Measurements from ENCODE around the gene TRIM58.

The TRIM58 gene

DNA sequence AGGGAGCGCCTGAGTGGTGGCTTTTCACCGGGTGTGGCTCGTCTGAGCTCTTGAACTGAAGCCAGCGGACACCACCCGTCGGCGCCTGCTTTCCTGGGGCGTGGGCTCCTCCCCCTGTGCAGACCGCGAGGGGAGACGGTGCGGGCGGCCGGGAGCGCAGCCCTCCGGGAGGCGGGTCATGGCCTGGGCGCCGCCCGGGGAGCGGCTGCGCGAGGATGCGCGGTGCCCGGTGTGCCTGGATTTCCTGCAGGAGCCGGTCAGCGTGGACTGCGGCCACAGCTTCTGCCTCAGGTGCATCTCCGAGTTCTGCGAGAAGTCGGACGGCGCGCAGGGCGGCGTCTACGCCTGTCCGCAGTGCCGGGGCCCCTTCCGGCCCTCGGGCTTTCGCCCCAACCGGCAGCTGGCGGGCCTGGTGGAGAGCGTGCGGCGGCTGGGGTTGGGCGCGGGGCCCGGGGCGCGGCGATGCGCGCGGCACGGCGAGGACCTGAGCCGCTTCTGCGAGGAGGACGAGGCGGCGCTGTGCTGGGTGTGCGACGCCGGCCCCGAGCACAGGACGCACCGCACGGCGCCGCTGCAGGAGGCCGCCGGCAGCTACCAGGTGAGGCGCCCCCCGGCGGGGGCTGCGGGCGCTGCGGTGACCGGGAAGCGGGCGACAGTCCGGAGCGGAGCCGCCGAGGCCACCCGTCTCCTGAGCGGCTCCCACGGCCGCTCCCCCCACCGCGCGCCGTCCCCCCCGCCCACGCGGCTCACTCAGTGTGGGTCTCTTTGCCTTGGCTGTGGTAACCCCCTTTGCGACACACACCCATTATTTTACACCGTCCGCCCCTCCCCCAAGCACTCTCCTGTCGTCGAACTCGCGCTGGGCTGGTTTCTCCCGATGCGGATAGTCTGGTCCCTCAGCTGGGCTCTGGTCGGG, at the start of gene TRIM58:
Gene TRIM58 (plus strand): TSS at position 119 of the 916 bp plus-strand sequence. CDS start 60 bp downstream, at position 179.
- peak; percentile 29 for DNase-seq

GRCh38 chr1:247812637-247813036, 44.4 kb upstream of the TRIM58 start:
- DNase-seq, result no peak

DNA sequence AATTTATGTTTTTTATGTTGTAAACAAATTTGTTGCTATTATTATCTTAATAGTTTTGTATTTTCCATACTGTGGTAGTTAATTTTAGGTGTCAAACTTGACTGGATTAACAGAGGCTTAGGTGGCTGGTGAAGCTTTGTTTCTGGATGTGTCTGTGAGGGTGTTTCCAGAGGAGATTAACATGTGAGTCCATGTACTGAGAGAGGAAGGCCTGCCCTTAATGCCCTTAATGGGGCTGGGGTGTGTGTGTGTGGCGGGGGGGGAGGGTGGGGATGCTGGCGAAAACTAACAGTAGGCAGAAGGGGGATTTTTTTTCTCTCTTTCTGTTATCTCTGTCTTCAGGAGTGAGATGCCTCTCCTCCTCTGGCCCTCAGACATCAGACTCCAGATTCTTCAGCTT, 34.9 kb upstream of the TRIM58 start:
- no peak for DNase-seq

GRCh38 chr1:247824023-247824422, 33.0 kb upstream of the TRIM58 start, which contains the start of gene OR14A16:
OR14A16 (minus strand) TSS chr1:247824119; CDS start chr1:247815729, 8,390 bp downstream.
- no peak for DNase-seq

DNA sequence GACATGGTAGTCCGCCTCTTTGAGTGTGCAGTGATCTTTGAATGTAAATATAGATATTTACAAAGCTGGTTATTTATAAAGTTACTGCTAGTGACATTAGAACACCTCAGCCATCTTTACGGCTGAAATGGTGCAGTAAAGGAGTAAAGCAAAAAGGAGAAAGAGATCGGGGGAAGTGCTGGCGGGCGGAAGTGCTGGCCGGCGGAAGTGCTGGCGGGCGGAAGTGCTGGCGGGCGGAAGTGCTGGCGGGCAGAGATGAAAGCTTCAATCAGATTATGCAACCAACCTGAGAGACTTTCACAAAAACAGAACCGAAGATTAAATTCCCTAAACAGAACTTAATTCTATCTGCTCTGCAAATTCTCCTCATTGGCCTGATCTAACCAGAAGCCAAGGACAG, 31.6 kb upstream of the TRIM58 start:
- no peak for DNase-seq

DNA sequence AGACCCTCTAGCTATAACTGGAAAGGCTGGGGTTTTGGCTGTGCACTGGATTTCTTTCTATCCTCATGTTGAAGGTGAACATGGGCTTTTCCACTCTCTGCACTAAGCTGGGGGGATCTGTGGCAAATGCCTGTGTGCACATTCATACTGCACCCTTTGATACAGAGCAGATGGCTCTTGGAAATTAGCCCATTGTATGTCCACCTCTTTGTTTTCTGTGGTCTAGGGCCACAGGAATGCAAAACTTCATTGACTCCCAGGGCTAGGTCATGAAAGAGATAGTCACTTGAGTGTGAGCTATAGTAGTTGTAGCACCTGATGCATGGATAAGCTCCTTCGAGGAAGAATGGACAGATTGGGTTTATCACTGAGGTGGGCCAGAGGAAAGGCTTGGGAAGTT, 27.3 kb upstream of the TRIM58 start:
- no peak for DNase-seq

- DNase-seq, result no peak
These were observed 23.4 kb upstream of the TRIM58 start for GRCh38 chr1:247833601-247834000.

DNA sequence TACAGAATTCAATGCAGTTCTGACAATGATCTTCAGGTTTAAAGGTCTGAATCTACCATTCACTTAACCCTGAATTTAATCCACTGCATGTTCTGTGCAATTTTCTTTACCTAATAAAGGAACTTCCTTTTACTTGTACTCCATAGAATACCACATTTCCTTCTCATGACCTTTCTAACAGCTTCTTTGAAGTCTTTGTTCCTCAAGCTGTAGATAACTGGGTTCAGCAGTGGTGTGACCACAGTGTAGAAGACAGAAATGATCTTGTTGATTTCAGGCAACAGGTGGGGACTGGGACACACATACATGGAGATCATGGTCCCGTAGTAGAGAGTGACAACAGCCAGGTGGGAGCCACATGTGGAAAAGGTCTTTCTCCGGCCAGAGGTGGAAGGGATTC, 16.2 kb upstream of the TRIM58 start:
- DNase-seq, result no peak

DNA sequence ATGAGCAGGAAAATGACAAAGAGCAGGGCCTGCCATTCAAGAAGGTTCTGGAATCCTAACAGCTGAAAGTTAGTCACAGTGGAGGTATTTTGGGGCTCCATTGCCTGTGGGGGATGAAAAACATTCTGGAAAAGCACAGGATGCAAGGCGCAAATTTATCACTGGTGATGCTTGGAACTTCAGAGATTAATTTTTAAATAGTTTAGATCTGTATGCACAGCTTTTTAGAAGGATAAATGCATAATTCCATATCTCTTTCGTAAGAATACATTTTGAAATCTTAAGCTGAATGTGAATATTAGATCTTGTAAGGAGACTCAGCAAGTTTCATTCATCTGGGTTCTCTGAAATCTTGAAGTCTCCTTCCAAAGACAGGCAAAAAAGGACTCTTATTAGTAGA, 15.2 kb upstream of the TRIM58 start, which contains the start of gene OR11L1:
Gene OR11L1 (minus strand): TSS at position 101 of the 400 bp plus-strand sequence. CDS start 0 bp downstream, at position 101.
- no peak for DNase-seq

GRCh38 chr1:247843411-247843810, 13.6 kb upstream of the TRIM58 start:
- DNase-seq, result no peak

- DNase-seq, result no peak
These were observed 11.8 kb upstream of the TRIM58 start for GRCh38 chr1:247845011-247845692.

GRCh38 chr1:247845693-247846017, 11.3 kb upstream of the TRIM58 start:
- DNase-seq, result no peak

DNA sequence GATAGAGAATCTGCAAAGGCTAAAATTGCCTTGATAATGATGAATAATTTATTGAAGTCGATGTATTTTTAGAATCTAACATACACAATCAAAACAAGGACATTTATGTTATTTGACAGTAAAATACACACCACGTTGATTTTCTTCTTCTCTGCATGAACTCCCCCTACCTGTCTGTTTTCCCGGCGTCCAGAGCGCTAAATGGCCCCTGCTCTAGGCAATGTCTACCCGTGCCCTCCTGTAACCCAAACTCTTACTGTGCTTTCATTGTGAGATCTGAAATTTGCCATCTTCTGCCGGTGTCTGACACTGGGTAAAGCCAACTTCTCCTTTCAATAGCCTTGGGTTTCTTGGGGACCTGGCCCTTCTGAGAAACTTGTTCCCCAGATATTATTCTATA, 8.6 kb upstream of the TRIM58 start:
- DNase-seq, result no peak

DNA sequence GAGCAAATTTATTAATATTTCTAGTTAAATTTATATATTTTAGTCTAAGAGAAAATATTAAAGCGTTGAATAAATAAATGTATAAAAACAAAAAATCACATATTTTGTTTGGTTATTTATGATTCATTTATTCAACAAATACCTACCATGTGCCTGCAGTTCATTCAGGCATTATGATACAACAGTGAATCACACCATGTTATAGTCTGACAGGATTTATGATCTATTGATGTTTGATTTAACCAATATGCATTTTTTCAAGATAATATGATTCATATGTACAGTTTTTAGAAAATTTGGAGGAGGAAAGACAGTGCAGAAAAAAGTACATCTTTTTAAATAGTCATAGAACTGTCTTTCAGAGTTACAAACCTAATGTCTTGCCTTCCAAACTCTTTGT, 7.4 kb upstream of the TRIM58 start:
- DNase-seq, result no peak

DNA sequence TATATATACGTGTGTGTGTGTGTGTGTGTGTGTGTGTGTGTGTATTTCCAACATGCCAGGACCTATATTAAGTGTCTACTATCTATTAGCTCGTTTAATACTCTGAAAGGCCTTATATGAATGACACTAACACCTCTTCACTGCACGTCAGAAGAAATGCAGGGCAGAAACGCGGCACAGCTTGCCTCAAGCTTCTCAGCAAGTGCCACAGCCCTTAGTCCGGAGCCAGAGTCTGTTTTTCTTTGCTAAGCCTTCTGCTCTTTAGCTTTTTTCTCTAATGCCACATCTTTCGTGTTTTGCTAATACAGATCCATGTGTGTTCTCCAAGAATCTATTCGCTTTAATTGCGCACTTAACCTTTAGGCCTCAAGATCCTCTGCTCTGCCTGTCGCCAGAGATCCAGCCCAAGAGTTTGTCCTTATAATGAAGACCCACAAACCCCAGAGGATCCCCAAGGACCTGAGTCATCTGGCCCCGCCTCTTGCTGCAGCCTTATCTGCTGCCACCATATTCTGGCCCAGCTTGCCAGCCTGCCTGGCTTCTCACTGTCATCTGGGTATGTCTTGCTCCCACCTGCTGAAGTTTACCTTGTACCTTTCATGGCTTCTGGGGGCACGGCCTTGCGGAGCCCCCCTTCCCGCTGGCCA, 2.0 kb upstream of the TRIM58 start:
- DNase-seq, result no peak

GRCh38 chr1:247855911-247856310, 1.1 kb upstream of the TRIM58 start:
- DNase-seq, result no peak

DNA sequence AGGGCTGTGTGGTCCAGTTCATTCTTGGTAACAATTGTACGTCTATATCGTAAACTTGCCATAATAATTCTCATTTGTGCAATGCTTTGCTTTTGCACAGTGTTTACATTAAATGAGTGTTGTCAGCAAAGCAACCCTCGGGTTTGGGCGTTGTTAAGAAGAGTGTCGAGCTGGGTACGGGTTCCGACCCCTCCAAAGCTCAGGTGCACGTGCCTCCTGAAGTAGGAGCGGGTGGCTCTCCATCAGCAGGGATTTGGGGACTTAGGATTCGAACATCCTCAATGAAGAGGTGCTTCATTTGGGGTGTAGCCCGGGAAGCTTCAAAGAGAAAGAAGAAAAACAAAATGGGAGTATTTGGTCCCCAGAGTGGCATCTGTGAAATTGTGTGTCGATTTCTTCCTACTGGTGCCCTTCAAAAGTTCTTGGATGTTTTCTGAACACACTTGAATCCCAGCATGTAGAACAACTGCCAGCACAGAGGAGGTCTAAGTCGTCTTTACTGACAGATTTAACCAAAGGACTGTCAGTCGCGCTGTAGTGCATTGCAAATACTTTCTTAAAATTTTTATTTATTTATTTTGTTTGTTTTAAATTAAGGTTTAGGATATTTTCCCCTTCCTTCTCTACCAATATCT, 1.1 kb downstream of the TRIM58 start:
- no peak for DNase-seq

DNA sequence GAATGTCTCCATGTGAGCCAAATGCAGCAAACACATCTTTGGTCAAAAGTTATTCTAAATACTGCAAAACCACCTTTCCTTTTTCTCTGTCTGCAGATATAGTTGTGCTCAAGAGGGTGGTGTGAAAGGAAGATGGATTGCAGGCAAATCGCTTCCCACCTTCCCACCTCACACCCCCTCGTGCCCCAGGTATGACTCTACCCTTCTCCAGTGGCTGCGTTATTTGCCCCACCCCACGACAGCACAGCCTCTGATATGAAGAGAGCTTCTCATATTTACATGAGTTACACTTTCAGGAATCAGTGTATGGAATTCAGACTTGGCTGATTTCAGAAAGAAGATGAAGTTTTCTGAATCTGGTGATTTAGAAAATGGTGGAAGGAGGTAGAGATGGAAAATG, 5.8 kb downstream of the TRIM58 start:
- no peak for DNase-seq

- DNase-seq, result no peak
These were observed 7.7 kb downstream of the TRIM58 start for GRCh38 chr1:247864644-247865043.

GRCh38 chr1:247865416-247865815, 8.4 kb downstream of the TRIM58 start:
- no peak for DNase-seq

GRCh38 chr1:247883346-247883745, 26.4 kb downstream of the TRIM58 start:
- no peak for DNase-seq

- no peak for DNase-seq
These were observed 27.9 kb downstream of the TRIM58 start for GRCh38 chr1:247884797-247885413.
